GM21381 (cell line): ENCODE data around the gene ZBTB46.

Source experiments
- ATAC-seq: cut with Tn5 transposase; IDR thresholded peaks from one replicate; pipeline ENCODE4 v1.9.1; 2021; ENCODE audit warnings: mild to moderate bottlenecking, moderate library complexity; ENCODE audit not compliant: unreplicated experiment

The ZBTB46 gene

DNA sequence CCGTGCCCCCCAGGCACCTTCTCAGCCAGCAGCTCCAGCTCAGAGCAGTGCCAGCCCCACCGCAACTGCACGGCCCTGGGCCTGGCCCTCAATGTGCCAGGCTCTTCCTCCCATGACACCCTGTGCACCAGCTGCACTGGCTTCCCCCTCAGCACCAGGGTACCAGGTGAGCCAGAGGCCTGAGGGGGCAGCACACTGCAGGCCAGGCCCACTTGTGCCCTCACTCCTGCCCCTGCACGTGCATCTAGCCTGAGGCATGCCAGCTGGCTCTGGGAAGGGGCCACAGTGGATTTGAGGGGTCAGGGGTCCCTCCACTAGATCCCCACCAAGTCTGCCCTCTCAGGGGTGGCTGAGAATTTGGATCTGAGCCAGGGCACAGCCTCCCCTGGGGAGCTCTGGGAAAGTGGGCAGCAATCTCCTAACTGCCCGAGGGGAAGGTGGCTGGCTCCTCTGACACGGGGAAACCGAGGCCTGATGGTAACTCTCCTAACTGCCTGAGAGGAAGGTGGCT, 133.7 kb downstream of the ZBTB46 start:
- ATAC-seq = no peak

DNA sequence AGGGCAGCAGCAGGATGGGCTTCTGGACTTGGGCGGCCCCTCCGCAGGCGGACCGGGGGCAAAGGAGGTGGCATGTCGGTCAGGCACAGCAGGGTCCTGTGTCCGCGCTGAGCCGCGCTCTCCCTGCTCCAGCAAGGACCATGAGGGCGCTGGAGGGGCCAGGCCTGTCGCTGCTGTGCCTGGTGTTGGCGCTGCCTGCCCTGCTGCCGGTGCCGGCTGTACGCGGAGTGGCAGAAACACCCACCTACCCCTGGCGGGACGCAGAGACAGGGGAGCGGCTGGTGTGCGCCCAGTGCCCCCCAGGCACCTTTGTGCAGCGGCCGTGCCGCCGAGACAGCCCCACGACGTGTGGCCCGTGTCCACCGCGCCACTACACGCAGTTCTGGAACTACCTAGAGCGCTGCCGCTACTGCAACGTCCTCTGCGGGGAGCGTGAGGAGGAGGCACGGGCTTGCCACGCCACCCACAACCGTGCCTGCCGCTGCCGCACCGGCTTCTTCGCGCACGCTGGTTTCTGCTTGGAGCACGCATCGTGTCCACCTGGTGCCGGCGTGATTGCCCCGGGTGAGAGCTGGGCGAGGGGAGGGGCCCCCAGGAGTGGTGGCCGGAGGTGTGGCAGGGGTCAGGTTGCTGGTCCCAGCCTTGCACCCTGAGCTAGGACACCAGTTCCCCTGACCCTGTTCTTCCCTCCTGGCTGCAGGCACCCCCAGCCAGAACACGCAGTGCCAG, 134.3 kb downstream of the ZBTB46 start, which contains the start of gene TNFRSF6B:
TNFRSF6B (plus strand) TSS at position 25 of the 729 bp plus-strand sequence; CDS start at position 141, 116 bp downstream.
- no peak for ATAC-seq

- ATAC-seq = no peak
These were observed 134.8 kb downstream of the ZBTB46 start for GRCh38 chr20:63696306-63696627.

- no peak for ATAC-seq
These were observed 135.4 kb downstream of the ZBTB46 start for GRCh38 chr20:63695424-63696305.

GRCh38 chr20:63694584-63695423, 136.3 kb downstream of the ZBTB46 start:
- ATAC-seq = no peak

- ATAC-seq = no peak
These were observed 137.1 kb downstream of the ZBTB46 start for GRCh38 chr20:63693733-63694583.
